Fibroblast of lung (primary cell): ENCODE measurements around the gene HAUS8. TPM values are rescaled to one million over a fixed set of nuclear protein-coding genes. Genes with fewer than 3 reads are reported as not detected.

ENCODE experiments used
- DNase-seq, 2 donors: peaks; one replicate each; pipeline versions ENCODE4 v3.0.0 to v3.0.0-alpha.2; 2010; ENCODE audit warnings: low read depth in 2 of 2
- H2AFZ ChIP-seq: 2 replicates; pipeline ENCODE4 v1.5.1; 2012; ENCODE audit warnings: low read length, control low read depth, inconsistent platforms
- H3K27ac ChIP-seq: 2 replicates; pipeline ENCODE4 v1.5.1; 2011; ENCODE audit warnings: low read length, control low read depth; ENCODE audit not compliant: insufficient read depth
- H3K27me3 ChIP-seq: 2 replicates; pipeline ENCODE4 v1.5.1; 2011; ENCODE audit warnings: mild to moderate bottlenecking, low read length; ENCODE audit not compliant: control insufficient read depth, insufficient read depth
- H3K36me3 ChIP-seq: 2 replicates; pipeline ENCODE4 v1.5.1; 2011; ENCODE audit warnings: low read length; ENCODE audit not compliant: control insufficient read depth, insufficient read depth
- H3K4me1 ChIP-seq: 2 replicates; pipeline ENCODE4 v1.5.1; 2011; ENCODE audit warnings: low read length; ENCODE audit not compliant: control insufficient read depth, insufficient read depth; ENCODE audit errors: extremely low read depth
- H3K4me2 ChIP-seq: 2 replicates; pipeline ENCODE4 v1.5.1; 2011; ENCODE audit warnings: low read length, control low read depth; ENCODE audit not compliant: insufficient read depth; ENCODE audit errors: extremely low read depth
- H3K4me3 ChIP-seq, 4 experiments: fragments of 200-600 bp in 1 of 4; sonication (generic) in 1 of 4; replicated peaks in 1 of 4; 2 replicates each; pipeline ENCODE4 v1.5.1; 2011 to 2016; ENCODE audit warnings: low read length in 4 of 4, low read depth in 3 of 4, mild to moderate bottlenecking in 3 of 4, control low read depth in 2 of 4, inconsistent platforms in 1 of 4, mixed read lengths in 1 of 4; ENCODE audit not compliant: insufficient read depth in 1 of 4; ENCODE audit errors: control extremely low read depth in 1 of 4
- H3K79me2 ChIP-seq: 2 replicates; pipeline ENCODE4 v1.5.1; 2012; ENCODE audit warnings: mild to moderate bottlenecking, low read length, inconsistent platforms; ENCODE audit not compliant: control insufficient read depth, insufficient read depth
- H3K9ac ChIP-seq: 2 replicates; pipeline ENCODE4 v1.5.1; 2011; ENCODE audit warnings: mild to moderate bottlenecking, low read length, control low read depth; ENCODE audit not compliant: insufficient read depth
- H3K9me3 ChIP-seq: 2 replicates; pipeline ENCODE4 v1.5.1; 2012; ENCODE audit warnings: low read depth, low read length; ENCODE audit not compliant: control insufficient read depth, insufficient read depth
- H4K20me1 ChIP-seq: 2 replicates; pipeline ENCODE4 v1.5.1; 2011; ENCODE audit warnings: low read length; ENCODE audit not compliant: control insufficient read depth, insufficient read depth; ENCODE audit errors: extremely low read depth
- EZH2 ChIP-seq: IDR thresholded peaks from 2 replicates; pipeline ENCODE4 v1.5.1; 2012; ENCODE audit warnings: low read length, control low read depth, mild to moderate bottlenecking; ENCODE audit errors: missing control alignments
- polyA plus RNA-seq, 2 donors: library from polyadenylated mRNA; depleted of rRNA in 1 of 2; stranded (reverse) in 1 of 2; unstranded in 1 of 2; fragments of >200 nt; gene quantifications; 2 replicates each; pipeline ENCODE4 v1.2.1, GENCODE V29; 2011 to 2012; ENCODE audit warnings: missing spikeins in 1 of 2
- total RNA-seq: library from RNA; depleted of rRNA; stranded (reverse); fragments of >200 nt; gene quantifications from 2 replicates; pipeline ENCODE4 v1.2.1, GENCODE V29; 2014
- TF ChIP-seq, protein P1 (sequence below), 2 donors: IDR thresholded peaks in 1 of 2; conservative IDR thresholded peaks in 1 of 2; 1 replicate in 1 of 2; 2 replicates in 1 of 2; pipeline ENCODE4 v1.5.1; 2011 to 2012; ENCODE audit warnings: low read length in 2 of 2, control low read depth in 1 of 2, inconsistent platforms in 1 of 2, low read depth in 1 of 2, mild to moderate bottlenecking in 1 of 2

Gene HAUS8
- total and polyA plus RNA-seq, 2 donors (not counting 1 experiment from before 2014, with no cell fraction given), result 2.0 to 6.7 TPM

GRCh38 chr19:17049711-17050280 is 25.5 kb downstream of the HAUS8 start:
- peaks cover 3% of the 10 kb centered on the region for H3K36me3 ChIP-seq
- TF ChIP-seq, protein P1, sequence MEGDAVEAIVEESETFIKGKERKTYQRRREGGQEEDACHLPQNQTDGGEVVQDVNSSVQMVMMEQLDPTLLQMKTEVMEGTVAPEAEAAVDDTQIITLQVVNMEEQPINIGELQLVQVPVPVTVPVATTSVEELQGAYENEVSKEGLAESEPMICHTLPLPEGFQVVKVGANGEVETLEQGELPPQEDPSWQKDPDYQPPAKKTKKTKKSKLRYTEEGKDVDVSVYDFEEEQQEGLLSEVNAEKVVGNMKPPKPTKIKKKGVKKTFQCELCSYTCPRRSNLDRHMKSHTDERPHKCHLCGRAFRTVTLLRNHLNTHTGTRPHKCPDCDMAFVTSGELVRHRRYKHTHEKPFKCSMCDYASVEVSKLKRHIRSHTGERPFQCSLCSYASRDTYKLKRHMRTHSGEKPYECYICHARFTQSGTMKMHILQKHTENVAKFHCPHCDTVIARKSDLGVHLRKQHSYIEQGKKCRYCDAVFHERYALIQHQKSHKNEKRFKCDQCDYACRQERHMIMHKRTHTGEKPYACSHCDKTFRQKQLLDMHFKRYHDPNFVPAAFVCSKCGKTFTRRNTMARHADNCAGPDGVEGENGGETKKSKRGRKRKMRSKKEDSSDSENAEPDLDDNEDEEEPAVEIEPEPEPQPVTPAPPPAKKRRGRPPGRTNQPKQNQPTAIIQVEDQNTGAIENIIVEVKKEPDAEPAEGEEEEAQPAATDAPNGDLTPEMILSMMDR (conservative IDR thresholded peaks at IDR 0.05 in 1 of 2, IDR thresholded peaks at IDR 0.05 in 1 of 2; ENCODE audit: low read depth in 1 of 2, low read length in 2 of 2), result no peak
- TF ChIP-seq EZH2, result no peak
- no peak overlapping the region for H3K27ac ChIP-seq
- no peaks in the 10 kb centered on the region for H3K4me1 ChIP-seq
- no peak overlapping the region for H3K9ac ChIP-seq
- no peaks in the 10 kb centered on the region for H3K79me2 ChIP-seq
- no peak overlapping the region for H3K4me3 ChIP-seq
- H4K20me1 ChIP-seq, result no peaks in the 10 kb centered on the region
- peak; percentile 63 to 77 for DNase-seq
- H3K9me3 ChIP-seq, result no peaks in the 10 kb centered on the region
- H3K27me3 ChIP-seq, result no peaks in the 10 kb centered on the region
- no peak overlapping the region for H2AFZ ChIP-seq
- no peak overlapping the region for H3K4me2 ChIP-seq

DNA sequence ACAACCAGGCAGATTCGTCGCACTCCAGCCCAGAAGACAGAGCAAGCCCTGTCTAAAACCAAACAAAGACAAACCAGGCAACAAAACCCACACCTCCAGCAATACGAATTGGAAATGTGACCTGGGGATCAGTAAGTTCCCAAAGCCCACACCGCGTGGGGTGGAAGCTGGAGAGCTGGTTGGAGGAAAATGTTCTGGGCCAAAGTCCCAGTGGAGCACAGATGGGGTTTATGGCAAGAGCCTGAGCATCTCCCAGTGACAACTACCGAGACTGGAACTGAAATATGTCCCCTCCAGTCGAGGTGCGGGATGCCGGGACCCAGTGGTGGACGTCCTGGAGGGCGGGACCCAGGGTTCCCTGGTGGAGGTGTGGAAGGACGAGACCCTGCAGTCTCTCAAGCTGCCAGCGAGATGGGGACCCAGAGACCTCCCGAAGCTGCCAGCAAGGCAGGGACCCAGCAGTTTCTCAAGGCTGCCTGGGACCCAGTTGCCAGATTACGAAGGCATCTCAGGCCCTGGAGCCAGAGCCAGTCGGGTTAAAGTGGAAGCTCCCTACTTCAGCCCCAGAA is 26.3 kb downstream of the HAUS8 start:
- no peaks in the 10 kb centered on the region for H3K27me3 ChIP-seq
- TF ChIP-seq EZH2, result no peak
- TF ChIP-seq, protein P1 (conservative IDR thresholded peaks at IDR 0.05 in 1 of 2, IDR thresholded peaks at IDR 0.05 in 1 of 2; ENCODE audit: low read depth in 1 of 2, low read length in 2 of 2), result no peak
- no peak overlapping the region for H3K4me3 ChIP-seq
- no peaks in the 10 kb centered on the region for H4K20me1 ChIP-seq
- no peak overlapping the region for H2AFZ ChIP-seq
- no peaks in the 10 kb centered on the region for H3K79me2 ChIP-seq
- no peak overlapping the region for H3K9ac ChIP-seq
- no peaks in the 10 kb centered on the region for H3K4me1 ChIP-seq
- H3K27ac ChIP-seq, result no peak overlapping the region
- H3K4me2 ChIP-seq, result no peak overlapping the region
- no peaks in the 10 kb centered on the region for H3K9me3 ChIP-seq
- DNase-seq, result no peak
- peaks cover 3% of the 10 kb centered on the region for H3K36me3 ChIP-seq

- Histone ChIP-seq H3K4me2 (no peak overlapping the region), H3K9me3 (no peaks in the 10 kb centered on the region), H3K27me3 (no peaks in the 10 kb centered on the region), H4K20me1 (no peaks in the 10 kb centered on the region), H2AFZ (no peak overlapping the region), H3K36me3 (no peaks in the 10 kb centered on the region), H3K79me2 (no peaks in the 10 kb centered on the region), H3K9ac (no peak overlapping the region), H3K4me1 (no peaks in the 10 kb centered on the region), H3K4me3 (no peak overlapping the region), H3K27ac (no peak overlapping the region)
- no peak for DNase-seq
- TF ChIP-seq EZH2, result no peak
- TF ChIP-seq, protein P1 (conservative IDR thresholded peaks at IDR 0.05 in 1 of 2, IDR thresholded peaks at IDR 0.05 in 1 of 2; ENCODE audit: low read depth in 1 of 2, low read length in 2 of 2), result no peak
These were observed 29.2 kb downstream of the HAUS8 start for GRCh38 chr19:17045907-17046502.
